Activated CD8-positive, alpha-beta T cell treated with anti-CD3 and anti-CD28 coated beads for 36 hours (primary cell): Measurements from ENCODE around the gene SERPINB6. TPM values are rescaled to one million over a fixed set of nuclear protein-coding genes. Genes with fewer than 3 reads are reported as not detected.
"Not testable (repeated sequence)": the region's sequence is repeated elsewhere in the genome, so short reads cannot be mapped to it uniquely, and the experiment has no call there.

ENCODE experiments used
- ATAC-seq: fragments of 200-7000 bp; cut with Tn5 transposase; one replicate; pipeline ENCODE4 v1.10.0; 2021; ENCODE audit warnings: mild to moderate bottlenecking, moderate library complexity
- CTCF ChIA-PET: fragments of 350-600 bp; sonication (Branson Sonifier 250); formaldehyde crosslinking; loops from one replicate; lab custom pipeline; 2021; ENCODE audit warnings: antibody characterized with exemption; lab: Charles Lee
- POLR2A ChIA-PET: fragments of 350-600 bp; sonication (Branson Sonifier 250); formaldehyde crosslinking; loops from one replicate; lab custom pipeline; 2021; ENCODE audit warnings: antibody characterized with exemption; lab: Charles Lee
- DNase-seq: peaks from one replicate; pipeline ENCODE4 v3.0.0-alpha.2; 2020
- H3K27ac Mint-ChIP-seq: one replicate; pipeline ENCODE4 v1.8.0; 2021; ENCODE audit warnings: mild to moderate bottlenecking, mixed read lengths
- H3K27me3 Mint-ChIP-seq: one replicate; pipeline ENCODE4 v1.8.0; 2021; ENCODE audit warnings: mixed read lengths
- H3K36me3 Mint-ChIP-seq: one replicate; pipeline ENCODE4 v1.8.0; 2021; ENCODE audit warnings: low read depth, mixed read lengths
- H3K4me1 Mint-ChIP-seq: one replicate; pipeline ENCODE4 v1.8.0; 2021; ENCODE audit warnings: low read depth, mixed read lengths
- H3K4me3 Mint-ChIP-seq: one replicate; pipeline ENCODE4 v1.8.0; 2021; ENCODE audit warnings: mild to moderate bottlenecking, moderate library complexity, mixed read lengths
- H3K9me3 Mint-ChIP-seq: one replicate; pipeline ENCODE4 v1.8.0; 2021; ENCODE audit warnings: mixed read lengths
- intact Hi-C: fragments of 100-400 bp; cut with micrococcal nuclease; formaldehyde crosslinking; loops from one replicate; pipeline ENCODE4 v1.10.0; 2022
- total RNA-seq, 2 experiments: library from RNA; stranded (reverse); gene quantifications; one replicate each; pipeline ENCODE4 v1.2.3, GENCODE V29; 2021
- TF ChIP-seq, protein P1 (sequence below): fragments of 200-600 bp; IDR thresholded peaks from one replicate; pipeline ENCODE4 v1.8.0; 2022; ENCODE audit warnings: antibody characterized with exemption, mild to moderate bottlenecking

The SERPINB6 gene
- total RNA-seq, 2 experiments from 2014 or later, result 52.2 to 53.8 TPM

DNA sequence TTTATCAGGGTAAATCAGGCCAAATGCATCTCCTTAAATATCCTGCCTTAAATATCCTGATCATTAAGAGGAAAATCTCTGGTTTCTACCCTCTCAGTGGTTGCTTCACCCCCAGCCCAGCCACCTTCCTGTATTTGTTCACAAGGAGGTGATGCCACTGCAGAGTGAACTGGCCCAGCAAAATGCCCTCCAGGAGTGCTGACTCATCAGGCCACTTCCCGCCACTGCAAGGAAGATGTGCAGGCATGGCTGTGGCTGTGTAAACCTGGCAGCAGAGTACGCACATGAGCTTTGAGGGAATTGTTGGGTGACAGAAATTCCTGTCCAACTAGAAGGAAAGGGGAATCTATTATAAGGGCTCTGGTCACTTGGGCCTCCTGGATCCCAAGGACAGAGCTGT is 42.1 kb upstream of the SERPINB6 start:
- DNase-seq, result no peak
- ChIA-PET CTCF (no interaction called here), POLR2A (interaction anchor here (0.6 kb wide), 1 partner anchor 8 kb away, joined by 3 read pairs; no protein-coding TSS in a partner anchor)
- TF ChIP-seq, protein P1, sequence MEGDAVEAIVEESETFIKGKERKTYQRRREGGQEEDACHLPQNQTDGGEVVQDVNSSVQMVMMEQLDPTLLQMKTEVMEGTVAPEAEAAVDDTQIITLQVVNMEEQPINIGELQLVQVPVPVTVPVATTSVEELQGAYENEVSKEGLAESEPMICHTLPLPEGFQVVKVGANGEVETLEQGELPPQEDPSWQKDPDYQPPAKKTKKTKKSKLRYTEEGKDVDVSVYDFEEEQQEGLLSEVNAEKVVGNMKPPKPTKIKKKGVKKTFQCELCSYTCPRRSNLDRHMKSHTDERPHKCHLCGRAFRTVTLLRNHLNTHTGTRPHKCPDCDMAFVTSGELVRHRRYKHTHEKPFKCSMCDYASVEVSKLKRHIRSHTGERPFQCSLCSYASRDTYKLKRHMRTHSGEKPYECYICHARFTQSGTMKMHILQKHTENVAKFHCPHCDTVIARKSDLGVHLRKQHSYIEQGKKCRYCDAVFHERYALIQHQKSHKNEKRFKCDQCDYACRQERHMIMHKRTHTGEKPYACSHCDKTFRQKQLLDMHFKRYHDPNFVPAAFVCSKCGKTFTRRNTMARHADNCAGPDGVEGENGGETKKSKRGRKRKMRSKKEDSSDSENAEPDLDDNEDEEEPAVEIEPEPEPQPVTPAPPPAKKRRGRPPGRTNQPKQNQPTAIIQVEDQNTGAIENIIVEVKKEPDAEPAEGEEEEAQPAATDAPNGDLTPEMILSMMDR, result no peak
- Mint-ChIP-seq H3K27ac (no peak overlapping the region), H3K9me3 (peaks cover 21% of the 10 kb centered on the region), H3K4me3 (no peak overlapping the region), H3K27me3 (no peaks in the 10 kb centered on the region), H3K36me3 (peaks cover 70% of the 10 kb centered on the region), H3K4me1 (peaks cover 3% of the 10 kb centered on the region)
- no peak for ATAC-seq
- intact Hi-C loops, result no loop called here

DNA sequence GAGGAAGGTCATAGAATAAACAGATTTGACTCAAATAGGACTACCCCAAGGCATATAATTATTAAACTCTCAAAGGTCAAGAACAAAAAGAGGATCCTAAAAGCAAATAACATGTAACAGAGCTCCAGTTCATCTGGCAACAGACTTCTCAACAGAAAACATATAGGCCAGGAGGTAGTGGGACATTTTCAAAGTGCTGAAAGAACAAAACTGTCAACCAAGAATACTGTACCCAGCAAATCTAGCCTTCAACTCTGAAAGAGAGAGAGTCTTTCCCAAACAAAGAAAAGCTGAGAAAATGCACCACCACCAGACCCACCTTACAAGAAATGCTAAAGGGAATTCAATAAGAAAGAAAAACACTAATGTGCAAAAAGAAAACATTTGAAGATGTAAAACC is 40.2 kb upstream of the SERPINB6 start:
- no peak overlapping the region for H3K4me3 Mint-ChIP-seq
- DNase-seq, result no peak
- H3K36me3 Mint-ChIP-seq, result peaks cover 67% of the 10 kb centered on the region
- H3K4me1 Mint-ChIP-seq, result peaks cover 3% of the 10 kb centered on the region
- H3K9me3 Mint-ChIP-seq, result peaks cover 21% of the 10 kb centered on the region
- intact Hi-C loops, result no loop called here
- ChIA-PET POLR2A (interaction anchor here (1.5 kb wide), 1 partner anchor 20 kb away, joined by 4 read pairs; no protein-coding TSS in a partner anchor), CTCF (no interaction called here)
- H3K27ac Mint-ChIP-seq, result no peak overlapping the region
- H3K27me3 Mint-ChIP-seq, result no peaks in the 10 kb centered on the region
- ATAC-seq, result no peak
- TF ChIP-seq, protein P1, result no peak

DNA sequence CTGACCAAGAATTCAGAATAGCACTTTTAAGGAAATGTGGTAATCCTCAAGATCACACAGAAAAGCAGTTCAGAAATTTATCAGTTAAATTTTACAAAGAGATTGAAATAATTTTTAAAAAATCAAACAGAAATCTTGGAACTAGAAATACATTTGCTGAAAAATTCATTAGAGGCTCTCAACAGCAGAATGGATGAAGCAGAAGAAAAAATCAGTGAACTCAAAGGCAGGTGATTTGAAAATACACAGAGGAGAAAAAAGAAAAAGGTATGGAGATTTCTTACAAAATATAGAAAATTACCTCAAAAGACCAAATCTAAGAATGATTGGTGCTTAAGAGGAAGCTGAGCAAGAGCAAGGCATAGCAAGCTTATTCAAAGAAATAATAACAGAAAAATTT is 39.8 kb upstream of the SERPINB6 start:
- Mint-ChIP-seq H3K4me1 (peaks cover 3% of the 10 kb centered on the region), H3K4me3 (no peak overlapping the region), H3K27me3 (no peaks in the 10 kb centered on the region), H3K27ac (no peak overlapping the region), H3K9me3 (peaks cover 21% of the 10 kb centered on the region), H3K36me3 (peaks cover 69% of the 10 kb centered on the region)
- intact Hi-C loops, result no loop called here
- CTCF ChIA-PET, result no interaction called here
- ATAC-seq (no peak), DNase-seq (no peak)
- POLR2A ChIA-PET, result interaction anchor here (1.5 kb wide), 1 partner anchor 20 kb away, joined by 4 read pairs; no protein-coding TSS in a partner anchor
- TF ChIP-seq, protein P1, result no peak

DNA sequence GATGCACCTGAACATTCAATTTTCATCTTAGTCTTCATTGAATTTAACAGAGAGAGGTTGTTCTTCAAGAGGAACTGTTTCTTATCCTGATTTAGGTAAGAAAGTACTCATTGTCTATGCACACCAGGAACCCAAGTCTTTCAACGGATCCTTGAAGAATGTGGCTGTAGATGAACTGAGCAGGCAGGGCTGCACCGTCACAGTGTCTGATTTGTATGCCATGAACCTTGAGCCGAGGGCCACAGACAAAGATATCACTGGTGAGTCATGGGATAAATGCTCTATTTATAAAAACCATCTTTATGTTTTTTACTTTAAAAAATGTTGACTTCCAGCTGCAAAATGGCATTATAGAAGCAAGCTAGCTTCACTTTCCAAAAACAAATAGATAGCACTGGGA is 38.6 kb upstream of the SERPINB6 start:
- Mint-ChIP-seq H3K9me3 (peaks cover 21% of the 10 kb centered on the region), H3K4me1 (peaks cover 4% of the 10 kb centered on the region), H3K27ac (no peak overlapping the region), H3K27me3 (no peaks in the 10 kb centered on the region), H3K4me3 (no peak overlapping the region), H3K36me3 (peaks cover 71% of the 10 kb centered on the region)
- ATAC-seq (no peak), DNase-seq (no peak)
- ChIA-PET CTCF (interaction anchor here (0.9 kb wide), 2 partner anchors 8 to 22 kb away, joined by 3 read pairs; no protein-coding TSS in a partner anchor), POLR2A (no interaction called here)
- TF ChIP-seq, protein P1, result no peak
- intact Hi-C loops, result no loop called here

DNA sequence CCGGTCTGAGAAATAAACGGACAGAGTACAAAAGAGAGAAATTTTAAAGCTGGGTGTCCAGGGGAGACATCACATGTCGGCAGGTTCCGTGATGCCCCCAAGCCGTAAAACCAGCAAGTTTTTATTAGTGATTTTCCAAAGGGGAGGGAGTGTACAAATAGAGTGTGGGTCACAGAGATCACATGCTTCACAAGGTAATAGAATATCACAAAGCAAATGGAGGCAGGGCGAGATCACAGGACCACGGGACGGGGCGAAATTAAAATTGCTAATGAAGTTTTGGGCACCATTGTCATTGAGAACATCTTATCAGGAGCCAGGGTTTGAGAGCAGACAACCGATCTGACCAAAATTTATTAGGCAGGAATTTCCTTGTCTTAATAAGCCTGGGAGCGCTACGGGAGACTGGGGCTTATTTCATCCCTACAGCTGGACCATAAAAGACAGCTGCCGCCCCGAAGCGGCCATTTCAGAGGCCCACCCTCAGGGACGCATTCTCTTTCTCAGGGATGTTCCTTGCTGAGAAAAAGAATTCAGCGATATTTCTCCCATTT is 37.4 kb upstream of the SERPINB6 start:
- H3K4me3 Mint-ChIP-seq, H3K27ac Mint-ChIP-seq, intact Hi-C loops, H3K27me3 Mint-ChIP-seq, H3K4me1 Mint-ChIP-seq, ATAC-seq, DNase-seq, POLR2A ChIA-PET: not testable (repeated sequence)
- CTCF ChIA-PET, result interaction anchor here (1.4 kb wide), 1 partner anchor 18 kb away, joined by 3 read pairs; no protein-coding TSS in a partner anchor
- H3K9me3 Mint-ChIP-seq, result peaks cover 21% of the 10 kb centered on the region
- H3K36me3 Mint-ChIP-seq, result peaks cover 78% of the 10 kb centered on the region
